Measurements from ENCODE around the gene SLC26A11.

SLC26A11 gene

DNA sequence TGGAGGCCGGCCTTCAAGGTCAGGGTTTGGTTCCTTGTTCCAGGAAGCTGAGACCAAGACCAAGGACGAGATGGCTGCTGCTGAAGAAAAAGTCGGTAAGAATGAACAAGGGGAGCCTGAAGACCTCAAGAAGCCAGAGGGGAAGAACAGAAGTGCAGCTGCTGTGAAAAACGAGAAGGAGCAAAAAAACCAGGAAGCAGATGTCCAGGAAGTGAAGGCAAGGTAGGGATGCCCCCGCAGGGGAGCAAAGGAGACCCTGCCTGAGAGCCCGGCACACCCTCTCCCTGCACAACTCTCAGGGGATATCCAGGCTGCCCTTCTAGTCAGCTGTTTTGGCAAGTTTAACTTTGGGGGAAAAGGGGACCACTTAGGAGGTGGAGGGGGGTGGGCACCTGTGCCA, 69.4 kb downstream of the SLC26A11 start:
- no peak overlapping the region for H3K9ac ChIP-seq
- no peak overlapping the region for H3K4me3 ChIP-seq (IDR thresholded peaks at IDR 0.05; ENCODE audit: insufficient read depth, low read depth, low read length)
- H3K4me1 ChIP-seq (ENCODE audit: low read depth, poor library complexity, severe bottlenecking), result no peaks in the 10 kb centered on the region
- no peaks in the 10 kb centered on the region for H4K20me1 ChIP-seq (ENCODE audit: insufficient read depth)
- H3K36me3 ChIP-seq (ENCODE audit: insufficient read depth), result no peaks in the 10 kb centered on the region; the same call in 1 of the 2 replicates
- no peaks in the 10 kb centered on the region for H3K27me3 ChIP-seq (ENCODE audit: insufficient read depth, low read depth)
- H3K4me2 ChIP-seq, result no peak overlapping the region
- TF ChIP-seq, protein P1, sequence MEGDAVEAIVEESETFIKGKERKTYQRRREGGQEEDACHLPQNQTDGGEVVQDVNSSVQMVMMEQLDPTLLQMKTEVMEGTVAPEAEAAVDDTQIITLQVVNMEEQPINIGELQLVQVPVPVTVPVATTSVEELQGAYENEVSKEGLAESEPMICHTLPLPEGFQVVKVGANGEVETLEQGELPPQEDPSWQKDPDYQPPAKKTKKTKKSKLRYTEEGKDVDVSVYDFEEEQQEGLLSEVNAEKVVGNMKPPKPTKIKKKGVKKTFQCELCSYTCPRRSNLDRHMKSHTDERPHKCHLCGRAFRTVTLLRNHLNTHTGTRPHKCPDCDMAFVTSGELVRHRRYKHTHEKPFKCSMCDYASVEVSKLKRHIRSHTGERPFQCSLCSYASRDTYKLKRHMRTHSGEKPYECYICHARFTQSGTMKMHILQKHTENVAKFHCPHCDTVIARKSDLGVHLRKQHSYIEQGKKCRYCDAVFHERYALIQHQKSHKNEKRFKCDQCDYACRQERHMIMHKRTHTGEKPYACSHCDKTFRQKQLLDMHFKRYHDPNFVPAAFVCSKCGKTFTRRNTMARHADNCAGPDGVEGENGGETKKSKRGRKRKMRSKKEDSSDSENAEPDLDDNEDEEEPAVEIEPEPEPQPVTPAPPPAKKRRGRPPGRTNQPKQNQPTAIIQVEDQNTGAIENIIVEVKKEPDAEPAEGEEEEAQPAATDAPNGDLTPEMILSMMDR (conservative IDR thresholded peaks at IDR 0.05; ENCODE audit: low read depth, low read length), result no peak
- H2AFZ ChIP-seq (ENCODE audit: low read depth), result no peak overlapping the region
- H3K79me2 ChIP-seq (ENCODE audit: insufficient read depth, low read depth), result no peaks in the 10 kb centered on the region
- no peak overlapping the region for H3K27ac ChIP-seq

DNA sequence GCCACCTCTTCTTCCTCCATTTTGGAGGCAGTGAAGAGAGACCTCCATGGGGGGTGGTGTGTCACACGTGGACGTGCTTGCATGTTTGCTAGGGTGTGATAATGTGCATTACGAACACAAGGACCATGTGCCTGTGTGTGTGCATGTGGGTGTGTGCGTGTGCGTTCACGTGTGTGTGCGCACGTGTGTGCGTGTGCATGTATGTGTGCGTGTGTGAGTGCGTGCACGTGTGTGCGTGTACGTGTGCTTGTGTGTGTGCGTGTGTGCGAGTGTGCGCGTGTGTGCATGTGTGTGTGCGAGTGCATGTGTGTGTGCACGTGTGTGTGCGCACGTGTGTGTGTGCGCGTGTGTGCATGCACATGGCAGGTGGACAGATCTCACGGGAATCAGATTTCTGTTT, 69.9 kb downstream of the SLC26A11 start:
- no peak overlapping the region for H3K9ac ChIP-seq
- H3K36me3 ChIP-seq (ENCODE audit: insufficient read depth), result no peaks in the 10 kb centered on the region; the same call in 1 of the 2 replicates
- H3K4me3 ChIP-seq (IDR thresholded peaks at IDR 0.05; ENCODE audit: insufficient read depth, low read depth, low read length), result no peak overlapping the region
- TF ChIP-seq, protein P1 (conservative IDR thresholded peaks at IDR 0.05; ENCODE audit: low read depth, low read length), result no peak
- no peaks in the 10 kb centered on the region for H4K20me1 ChIP-seq (ENCODE audit: insufficient read depth)
- no peak overlapping the region for H3K27ac ChIP-seq
- no peak overlapping the region for H3K4me2 ChIP-seq
- no peak overlapping the region for H2AFZ ChIP-seq (ENCODE audit: low read depth)
- H3K4me1 ChIP-seq (ENCODE audit: low read depth, poor library complexity, severe bottlenecking), result no peaks in the 10 kb centered on the region
- H3K79me2 ChIP-seq (ENCODE audit: insufficient read depth, low read depth), result no peaks in the 10 kb centered on the region
- no peaks in the 10 kb centered on the region for H3K27me3 ChIP-seq (ENCODE audit: insufficient read depth, low read depth)

DNA sequence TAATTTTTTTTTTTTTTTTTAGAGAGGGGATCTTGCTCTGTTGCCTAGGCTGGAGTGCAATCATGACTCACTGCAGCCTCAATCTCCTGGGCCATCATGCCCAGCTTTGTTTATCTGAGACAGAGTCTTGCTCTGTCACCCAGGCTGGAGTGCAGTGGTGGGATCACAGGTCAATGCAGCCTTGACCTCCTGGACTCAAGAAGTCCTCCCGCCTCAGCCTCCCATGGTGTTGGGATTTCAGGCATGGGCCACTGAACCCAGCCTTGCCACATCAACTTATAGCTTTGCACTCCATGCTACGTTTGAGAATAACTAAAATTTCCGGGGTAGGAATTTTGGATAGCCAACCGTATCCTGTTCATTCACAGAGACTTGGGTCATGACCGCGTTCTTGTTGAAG, 71.0 kb downstream of the SLC26A11 start:
- no peaks in the 10 kb centered on the region; the same call in 1 of the 2 replicates for H3K36me3 ChIP-seq (ENCODE audit: insufficient read depth)
- no peaks in the 10 kb centered on the region for H3K79me2 ChIP-seq (ENCODE audit: insufficient read depth, low read depth)
- no peak overlapping the region for H3K27ac ChIP-seq
- H3K4me2 ChIP-seq, result no peak overlapping the region
- H3K4me3 ChIP-seq (IDR thresholded peaks at IDR 0.05; ENCODE audit: insufficient read depth, low read depth, low read length), result no peak overlapping the region
- no peaks in the 10 kb centered on the region for H3K4me1 ChIP-seq (ENCODE audit: low read depth, poor library complexity, severe bottlenecking)
- no peak overlapping the region for H3K9ac ChIP-seq
- no peaks in the 10 kb centered on the region for H3K27me3 ChIP-seq (ENCODE audit: insufficient read depth, low read depth)
- H4K20me1 ChIP-seq (ENCODE audit: insufficient read depth), result no peaks in the 10 kb centered on the region
- no peak overlapping the region for H2AFZ ChIP-seq (ENCODE audit: low read depth)
- TF ChIP-seq, protein P1 (conservative IDR thresholded peaks at IDR 0.05; ENCODE audit: low read depth, low read length), result no peak

DNA sequence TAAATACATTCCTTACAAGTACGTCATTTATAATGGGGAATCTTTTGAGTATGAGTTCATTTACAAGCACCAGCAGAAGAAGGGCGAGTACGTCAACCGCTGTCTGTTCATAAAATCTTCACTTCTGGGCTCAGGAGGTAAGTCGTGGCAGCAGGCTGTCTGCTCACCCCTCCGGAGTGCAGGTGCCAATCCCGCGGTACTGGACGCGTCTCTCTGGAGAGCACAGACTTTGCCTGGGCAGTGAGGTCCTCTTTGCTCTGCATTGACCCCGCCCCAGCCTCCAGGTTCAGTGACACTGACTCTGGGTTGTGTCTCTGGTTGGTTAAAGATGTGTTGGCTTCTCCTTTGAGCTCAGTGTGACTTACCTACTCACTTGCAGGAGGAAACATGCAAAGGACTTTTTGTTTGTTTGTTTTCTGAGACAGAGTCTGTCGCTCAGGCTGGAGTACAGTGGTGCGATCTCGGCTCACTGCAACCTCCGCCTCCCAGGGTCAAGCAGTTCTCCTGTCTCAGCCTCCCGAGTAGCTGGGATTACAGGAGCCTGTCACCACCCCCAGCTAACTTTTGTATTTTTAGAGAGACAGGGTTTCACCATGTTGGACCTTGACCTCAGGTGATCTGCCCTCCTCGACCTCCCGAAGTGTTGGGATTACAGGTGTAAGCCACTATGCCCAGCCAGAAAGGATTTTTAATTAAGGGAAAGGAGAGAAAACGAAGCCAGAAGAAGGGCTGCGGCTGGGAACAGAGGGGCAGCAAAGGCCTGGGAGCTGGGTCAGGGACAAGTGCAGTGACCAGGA, 71.7 kb downstream of the SLC26A11 start:
- Histone ChIP-seq H3K4me1 (ENCODE audit: low read depth, poor library complexity, severe bottlenecking) (no peaks in the 10 kb centered on the region), H3K79me2 (ENCODE audit: insufficient read depth, low read depth) (no peaks in the 10 kb centered on the region), H3K4me2 (no peak overlapping the region), H3K27ac (no peak overlapping the region), H3K4me3 (IDR thresholded peaks at IDR 0.05; ENCODE audit: insufficient read depth, low read depth, low read length) (no peak overlapping the region), H3K27me3 (ENCODE audit: insufficient read depth, low read depth) (no peaks in the 10 kb centered on the region), H4K20me1 (ENCODE audit: insufficient read depth) (no peaks in the 10 kb centered on the region), H2AFZ (ENCODE audit: low read depth) (no peak overlapping the region), H3K9ac (no peak overlapping the region), H3K36me3 (ENCODE audit: insufficient read depth) (no peaks in the 10 kb centered on the region; the same call in 1 of the 2 replicates)
- TF ChIP-seq, protein P1 (conservative IDR thresholded peaks at IDR 0.05; ENCODE audit: low read depth, low read length), result no peak
